HEK293 (cell line): ENCODE data around the gene GTPBP4.

Source experiments
- AEBP2 ChIP-seq: fragments of 450-650 bp; formaldehyde crosslinking; IDR thresholded peaks from 2 replicates; pipeline ENCODE4 v1.5.1; 2016; ENCODE audit warnings: missing biosample characterization, missing genetic modification characterization, borderline replicate concordance
- BCL11A ChIP-seq: fragments of 450-650 bp; formaldehyde crosslinking; IDR thresholded peaks from 2 replicates; pipeline ENCODE4 v1.5.1; 2016; ENCODE audit warnings: low read depth, missing biosample characterization, missing genetic modification characterization
- CTCF ChIP-seq: fragments of 450-650 bp; formaldehyde crosslinking; IDR thresholded peaks from 2 replicates; pipeline ENCODE4 v1.5.1; 2016; ENCODE audit warnings: missing biosample characterization, missing genetic modification characterization
- GLIS1 ChIP-seq: fragments of 450-650 bp; formaldehyde crosslinking; IDR thresholded peaks from 2 replicates; pipeline ENCODE4 v1.5.1; 2016; ENCODE audit warnings: missing biosample characterization, missing genetic modification characterization
- HOXA7 ChIP-seq: sonication (generic); formaldehyde crosslinking; IDR thresholded peaks from 2 replicates; pipeline ENCODE4 v1.8.1; 2022; ENCODE audit warnings: missing genetic modification reagents, borderline replicate concordance
- KLF1 ChIP-seq: fragments of 450-650 bp; formaldehyde crosslinking; IDR thresholded peaks from 2 replicates; pipeline ENCODE4 v1.5.1; 2016; ENCODE audit warnings: missing biosample characterization, missing genetic modification characterization
- KLF16 ChIP-seq: fragments of 450-650 bp; formaldehyde crosslinking; IDR thresholded peaks from 2 replicates; pipeline ENCODE4 v1.5.1; 2017; ENCODE audit warnings: missing biosample characterization, missing genetic modification characterization
- KLF7 ChIP-seq: fragments of 450-650 bp; formaldehyde crosslinking; IDR thresholded peaks from 2 replicates; pipeline ENCODE4 v1.5.1; 2016; ENCODE audit warnings: missing biosample characterization, missing genetic modification characterization, borderline replicate concordance
- KLF8 ChIP-seq: fragments of 450-650 bp; formaldehyde crosslinking; IDR thresholded peaks from 2 replicates; pipeline ENCODE4 v1.5.1; 2016; ENCODE audit warnings: missing biosample characterization, missing genetic modification characterization
- OVOL3 ChIP-seq: fragments of 450-650 bp; formaldehyde crosslinking; IDR thresholded peaks from 2 replicates; pipeline ENCODE4 v1.5.1; 2016; ENCODE audit warnings: missing biosample characterization, missing genetic modification characterization
- PRDM1 ChIP-seq: fragments of 450-650 bp; formaldehyde crosslinking; IDR thresholded peaks from 2 replicates; pipeline ENCODE4; 2016; ENCODE audit warnings: missing biosample characterization, missing genetic modification characterization
- SETDB1 ChIP-seq: IDR thresholded peaks from one replicate; pipeline ENCODE4 v1.6.1; 2017; ENCODE audit warnings: mild to moderate bottlenecking, low read length, moderate library complexity, mixed read lengths; ENCODE audit not compliant: insufficient read length
- SP7 ChIP-seq: fragments of 450-650 bp; formaldehyde crosslinking; IDR thresholded peaks from 2 replicates; pipeline ENCODE4 v1.5.1; 2016; ENCODE audit warnings: missing biosample characterization, missing genetic modification characterization
- YY2 ChIP-seq: fragments of 450-650 bp; formaldehyde crosslinking; IDR thresholded peaks from 2 replicates; pipeline ENCODE4 v1.5.1; 2016; ENCODE audit warnings: missing biosample characterization, missing genetic modification characterization
- ZBTB7A ChIP-seq: fragments of 450-650 bp; formaldehyde crosslinking; IDR thresholded peaks from 2 replicates; pipeline ENCODE4 v1.5.1; 2016; ENCODE audit warnings: low read depth, missing biosample characterization, missing genetic modification characterization
- ZBTB8A ChIP-seq: fragments of 450-650 bp; formaldehyde crosslinking; IDR thresholded peaks from 2 replicates; pipeline ENCODE4 v1.5.1; 2016; ENCODE audit warnings: missing biosample characterization, missing genetic modification characterization
- ZFP69B ChIP-seq: fragments of 450-650 bp; formaldehyde crosslinking; IDR thresholded peaks from 2 replicates; pipeline ENCODE4 v1.5.1; 2016; ENCODE audit warnings: missing biosample characterization, missing genetic modification characterization
- ZNF114 ChIP-seq: fragments of 450-650 bp; formaldehyde crosslinking; IDR thresholded peaks from 2 replicates; pipeline ENCODE4 v1.5.0; 2017; ENCODE audit warnings: missing biosample characterization, missing genetic modification characterization
- ZNF132 ChIP-seq: fragments of 450-650 bp; formaldehyde crosslinking; IDR thresholded peaks from 2 replicates; pipeline ENCODE4 v1.5.1; 2017; ENCODE audit warnings: missing biosample characterization, missing genetic modification characterization, borderline replicate concordance
- ZNF140 ChIP-seq: fragments of 450-650 bp; formaldehyde crosslinking; IDR thresholded peaks from 2 replicates; pipeline ENCODE4 v1.5.1; 2016; ENCODE audit warnings: missing biosample characterization, missing genetic modification characterization
- ZNF146 ChIP-seq: fragments of 450-650 bp; formaldehyde crosslinking; IDR thresholded peaks from 2 replicates; pipeline ENCODE4 v1.5.1; 2016; ENCODE audit warnings: missing biosample characterization, missing genetic modification characterization
- ZNF155 ChIP-seq: fragments of 450-650 bp; formaldehyde crosslinking; IDR thresholded peaks from 2 replicates; pipeline ENCODE4 v1.5.1; 2016; ENCODE audit warnings: missing biosample characterization, missing genetic modification characterization
- ZNF16 ChIP-seq: fragments of 450-650 bp; formaldehyde crosslinking; IDR thresholded peaks from 2 replicates; pipeline ENCODE4 v1.5.1; 2016; ENCODE audit warnings: low read depth, missing biosample characterization, missing genetic modification characterization
- ZNF324 ChIP-seq: fragments of 450-650 bp; formaldehyde crosslinking; IDR thresholded peaks from 2 replicates; pipeline ENCODE4 v1.5.1; 2016; ENCODE audit warnings: missing biosample characterization, missing genetic modification characterization
- ZNF335 ChIP-seq: fragments of 450-650 bp; formaldehyde crosslinking; conservative IDR thresholded peaks from 2 replicates; pipeline ENCODE4 v1.5.1; 2016; ENCODE audit warnings: missing biosample characterization, missing genetic modification characterization
- ZNF394 ChIP-seq: fragments of 450-650 bp; formaldehyde crosslinking; IDR thresholded peaks from 2 replicates; pipeline ENCODE4 v1.5.1; 2016; ENCODE audit warnings: missing biosample characterization, missing genetic modification characterization, mild to moderate bottlenecking, moderate library complexity, borderline replicate concordance
- ZNF558 ChIP-seq: fragments of 450-650 bp; formaldehyde crosslinking; IDR thresholded peaks from 2 replicates; pipeline ENCODE4 v1.5.1; 2016; ENCODE audit warnings: missing biosample characterization, missing genetic modification characterization
- ZNF560 ChIP-seq: fragments of 450-650 bp; formaldehyde crosslinking; IDR thresholded peaks from 2 replicates; pipeline ENCODE4 v1.5.1; 2017; ENCODE audit warnings: missing biosample characterization, missing genetic modification characterization, borderline replicate concordance
- ZNF600 ChIP-seq: fragments of 450-650 bp; formaldehyde crosslinking; IDR thresholded peaks from 2 replicates; pipeline ENCODE4 v1.5.1; 2016; ENCODE audit warnings: missing biosample characterization, missing genetic modification characterization
- ZNF624 ChIP-seq: fragments of 450-650 bp; formaldehyde crosslinking; IDR thresholded peaks from 2 replicates; pipeline ENCODE4 v1.5.1; 2017; ENCODE audit warnings: missing biosample characterization, missing genetic modification characterization
- ZNF660 ChIP-seq: fragments of 450-650 bp; IDR thresholded peaks from 2 replicates; pipeline ENCODE4 v1.5.1; 2018; ENCODE audit warnings: missing biosample characterization, mild to moderate bottlenecking, missing genetic modification characterization
- ZNF664 ChIP-seq: fragments of 450-650 bp; formaldehyde crosslinking; IDR thresholded peaks from 2 replicates; pipeline ENCODE4 v1.5.1; 2016; ENCODE audit warnings: missing biosample characterization, missing genetic modification characterization
- ZNF76 ChIP-seq: fragments of 450-650 bp; formaldehyde crosslinking; IDR thresholded peaks from 2 replicates; pipeline ENCODE4; 2016; ENCODE audit warnings: low read depth, missing biosample characterization, missing genetic modification characterization, borderline replicate concordance
- ZNF768 ChIP-seq: fragments of 450-650 bp; formaldehyde crosslinking; IDR thresholded peaks from 2 replicates; pipeline ENCODE4 v1.5.1; 2018; ENCODE audit warnings: missing biosample characterization, mild to moderate bottlenecking, missing genetic modification characterization
- ZNF791 ChIP-seq: fragments of 450-650 bp; formaldehyde crosslinking; IDR thresholded peaks from 2 replicates; pipeline ENCODE4 v1.5.1; 2016; ENCODE audit warnings: missing biosample characterization, missing genetic modification characterization
- ZSCAN18 ChIP-seq: fragments of 450-650 bp; formaldehyde crosslinking; IDR thresholded peaks from 2 replicates; pipeline ENCODE4 v1.5.1; 2016; ENCODE audit warnings: missing biosample characterization, missing genetic modification characterization
- TF ChIP-seq, protein P1 (sequence below): fragments of 450-650 bp; formaldehyde crosslinking; IDR thresholded peaks from 2 replicates; pipeline ENCODE4 v1.5.1; 2016; ENCODE audit warnings: missing biosample characterization, missing genetic modification characterization

GTPBP4 gene

DNA sequence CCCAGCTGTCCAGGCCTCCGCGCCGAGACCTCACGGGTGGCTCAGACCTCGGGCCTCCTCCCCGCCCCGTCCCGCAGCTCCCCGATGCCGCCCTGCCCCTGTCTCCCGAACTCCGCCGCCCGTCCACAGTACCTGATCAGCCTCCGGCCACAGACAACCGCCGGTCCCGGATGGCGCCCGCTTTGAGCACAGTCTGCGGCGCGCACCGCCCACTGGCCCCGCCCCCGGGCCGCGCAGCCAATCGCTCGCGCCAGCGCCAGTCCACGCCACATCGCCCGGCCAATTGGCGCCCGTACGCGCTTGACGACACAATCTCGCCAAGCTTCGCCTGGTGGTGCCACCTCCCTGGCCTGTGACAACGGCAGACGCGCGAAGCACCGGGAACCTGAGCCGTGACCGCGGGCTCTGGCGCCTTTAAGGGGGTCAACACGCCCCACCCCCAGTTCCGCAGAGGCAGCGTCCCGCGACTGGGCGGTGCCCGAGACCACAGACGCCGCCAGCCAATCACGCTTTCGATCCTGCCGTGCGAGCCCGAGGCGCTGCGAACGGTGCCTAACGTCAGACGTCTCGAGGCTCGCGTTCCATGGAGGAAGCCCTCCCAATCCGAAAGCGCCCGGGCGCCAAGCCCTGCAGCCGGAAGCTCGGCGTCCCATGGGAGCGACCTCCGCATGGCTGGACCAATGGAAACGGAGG lies 60.6 kb downstream of the GTPBP4 start, which contains the start of gene IDI1 (continued):
- TF ChIP-seq KLF8 (no peak; the same call in 1 of the 2 replicates), ZNF664 (no peak), ZNF114 (tag by site-specific recombination) (no peak), ZNF558 (tag by site-specific recombination) (no peak), ZNF155 (tag by site-specific recombination) (no peak), YY2 (tag by site-specific recombination) (no peak), GLIS1 (tag by site-specific recombination) (peak; percentile 70), OVOL3 (tag by site-specific recombination) (peak; percentile 76; the same call in 1 of the 2 replicates), ZNF768 (tag by site-specific recombination) (no peak), ZNF560 (no peak), ZSCAN18 (tag by site-specific recombination) (no peak), ZNF140 (tag by site-specific recombination) (no peak), ZNF600 (tag by site-specific recombination) (peak; percentile 29; the same call in 1 of the 2 replicates), ZNF394 (peak; percentile 37; the same call in 1 of the 2 replicates), SP7 (peak; percentile 80), ZBTB8A (tag by site-specific recombination) (peak; percentile 100), SETDB1 (no peak), ZNF791 (no peak), ZNF132 (tag by site-specific recombination) (no peak), KLF16 (peak; percentile 70; the same call in 1 of the 2 replicates), PRDM1 (no peak), KLF7 (tag by site-specific recombination) (peak; percentile 73; the same call in 1 of the 2 replicates), KLF1 (tag by site-specific recombination) (peak; percentile 74), ZNF624 (tag by site-specific recombination) (no peak), HOXA7 (CRISPR knock-in tag) (no peak), ZNF16 (tag by site-specific recombination) (no peak), ZNF324 (tag by site-specific recombination) (no peak), ZBTB7A (tag by site-specific recombination) (peak; percentile 81; the same call in 1 of the 2 replicates), ZNF660 (tag by site-specific recombination) (no peak; the same call in 1 of the 2 replicates), CTCF (tag by site-specific recombination) (no peak), BCL11A (tag by site-specific recombination) (no peak), ZFP69B (tag by site-specific recombination) (peak; percentile 61), AEBP2 (tag by site-specific recombination) (no peak), ZNF335 (tag by site-specific recombination) (peak; percentile 78; the same call in 1 of the 2 replicates), ZNF76 (tag by site-specific recombination) (peak; percentile 42; the same call in 1 of the 2 replicates), ZNF146 (tag by site-specific recombination) (no peak)
- TF ChIP-seq, protein P1, sequence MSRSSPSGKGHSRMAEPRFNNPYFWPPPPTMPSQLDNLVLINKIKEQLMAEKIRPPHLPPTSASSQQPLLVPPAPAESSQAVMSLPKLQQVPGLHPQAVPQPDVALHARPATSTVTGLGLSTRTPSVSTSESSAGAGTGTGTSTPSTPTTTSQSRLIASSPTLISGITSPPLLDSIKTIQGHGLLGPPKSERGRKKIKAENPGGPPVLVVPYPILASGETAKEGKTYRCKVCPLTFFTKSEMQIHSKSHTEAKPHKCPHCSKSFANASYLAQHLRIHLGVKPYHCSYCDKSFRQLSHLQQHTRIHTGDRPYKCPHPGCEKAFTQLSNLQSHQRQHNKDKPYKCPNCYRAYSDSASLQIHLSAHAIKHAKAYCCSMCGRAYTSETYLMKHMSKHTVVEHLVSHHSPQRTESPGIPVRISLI = no peak
